Mesenteric fat pad (tissue), 1 donor: ENCODE measurements around the gene MYF5. TPM values are rescaled to one million over a fixed set of nuclear protein-coding genes. Genes with fewer than 3 reads are reported as not detected.

Experiments used
- DNase-seq: peaks from one replicate; pipeline ENCODE4 v3.0.0-alpha.2; 2020; ENCODE audit warnings: low spot score
- total RNA-seq: library from RNA; stranded (reverse); fragmentation: NEBNext Ultra II Directional; extraction: Animal tissue kit (Norgen Biotek cat#: 25700); gene quantifications from one replicate; pipeline ENCODE4 v1.2.1, GENCODE V29; 2021
- donor health status: DM: yes; HTN: yes; CAD: no.

The MYF5 gene
- total RNA-seq, 1 donor from 2014 or later = not detected

DNA sequence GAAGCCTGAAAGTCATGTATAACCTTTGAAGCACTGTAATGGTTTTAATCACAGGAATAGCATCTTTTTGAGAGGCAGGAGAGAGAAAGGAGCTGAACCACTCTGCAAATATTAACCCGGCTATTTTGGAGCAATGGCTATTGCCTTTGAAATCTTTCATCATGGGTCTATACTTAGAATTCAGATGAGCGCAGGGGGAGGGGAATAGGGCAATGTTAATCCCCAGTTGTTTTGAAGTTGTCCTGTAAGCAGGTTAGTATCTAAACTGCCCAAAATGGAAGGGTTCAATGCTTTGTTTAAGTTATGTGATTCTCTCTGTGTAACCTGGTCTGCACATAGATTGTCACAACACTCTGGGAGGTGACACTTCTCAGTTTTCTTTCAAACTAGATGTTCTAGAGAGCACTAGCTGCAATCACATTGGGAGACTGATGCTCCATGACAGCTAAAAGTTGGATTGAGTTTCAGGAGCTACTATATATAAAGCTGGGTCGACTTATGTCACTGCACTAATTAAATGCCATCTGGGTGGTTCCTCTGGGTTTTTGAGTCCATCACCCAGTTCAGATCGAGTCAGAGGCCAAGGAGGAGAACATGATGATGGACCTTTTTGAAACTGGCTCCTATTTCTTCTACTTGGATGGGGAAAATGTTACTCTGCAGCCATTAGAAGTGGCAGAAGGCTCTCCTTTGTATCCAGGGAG, 9.4 kb upstream of the MYF5 start, which contains the start of gene MYF6:
Gene MYF6, plus strand, starts transcription at position 509 of the 704 bp plus-strand sequence. Its CDS starts 86 bp downstream, at position 595.
- DNase-seq = no peak

DNA sequence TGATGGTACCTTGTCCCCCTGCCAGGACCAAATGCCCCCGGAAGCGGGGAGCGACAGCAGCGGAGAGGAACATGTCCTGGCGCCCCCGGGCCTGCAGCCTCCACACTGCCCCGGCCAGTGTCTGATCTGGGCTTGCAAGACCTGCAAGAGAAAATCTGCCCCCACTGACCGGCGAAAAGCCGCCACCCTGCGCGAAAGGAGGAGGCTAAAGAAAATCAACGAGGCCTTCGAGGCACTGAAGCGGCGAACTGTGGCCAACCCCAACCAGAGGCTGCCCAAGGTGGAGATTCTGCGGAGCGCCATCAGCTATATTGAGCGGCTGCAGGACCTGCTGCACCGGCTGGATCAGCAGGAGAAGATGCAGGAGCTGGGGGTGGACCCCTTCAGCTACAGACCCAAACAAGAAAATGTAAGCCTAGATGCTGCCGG, 8.9 kb upstream of the MYF5 start:
- no peak for DNase-seq

DNA sequence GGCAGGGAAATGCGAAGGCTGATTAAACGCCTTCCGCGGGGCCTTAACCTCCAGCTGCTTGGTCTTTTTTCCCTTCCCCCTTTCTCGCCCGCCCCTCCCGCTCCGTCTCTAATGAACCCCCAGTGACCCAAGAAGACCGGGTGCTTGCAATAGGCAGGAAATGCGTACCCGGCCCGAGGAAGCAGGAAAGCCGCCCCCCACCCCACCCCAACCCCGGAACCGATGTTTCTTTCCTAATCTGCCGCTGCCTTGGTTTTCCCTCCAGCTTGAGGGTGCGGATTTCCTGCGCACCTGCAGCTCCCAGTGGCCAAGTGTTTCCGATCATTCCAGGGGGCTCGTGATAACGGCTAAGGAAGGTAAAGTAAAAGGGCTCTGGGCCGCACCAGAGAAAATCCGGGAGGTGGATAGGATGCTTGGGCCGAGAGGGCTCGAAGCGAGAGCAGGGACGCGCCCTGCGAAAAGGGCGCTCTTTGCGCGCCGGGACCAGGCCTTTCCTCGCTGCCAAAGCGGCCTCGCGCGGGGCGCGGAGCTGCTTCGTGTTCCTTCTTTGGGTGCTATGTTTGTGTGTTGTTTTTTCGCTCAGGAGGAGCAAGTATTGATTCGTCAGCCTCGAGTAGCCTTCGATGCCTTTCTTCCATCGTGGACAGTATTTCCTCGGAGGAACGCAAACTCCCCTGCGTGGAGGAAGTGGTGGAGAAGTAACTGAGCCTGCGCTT, 8.3 kb upstream of the MYF5 start:
- no peak for DNase-seq

DNA sequence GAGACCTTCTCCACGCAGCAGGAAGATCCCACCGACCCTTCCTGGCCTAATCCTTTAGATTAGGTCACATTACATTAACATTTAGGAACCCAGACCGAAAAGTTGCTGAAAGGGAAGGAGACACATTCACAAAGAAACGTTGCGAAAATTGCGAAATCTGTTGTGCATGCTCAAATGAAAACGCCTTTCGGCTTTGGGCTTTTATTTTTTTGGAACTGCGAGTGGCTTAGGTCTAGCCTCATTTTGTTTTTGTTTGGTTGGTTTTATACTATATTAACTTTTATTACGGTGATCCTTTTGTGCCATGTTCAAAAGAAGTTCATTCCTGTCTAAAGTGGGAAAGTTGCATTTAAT, 7.8 kb upstream of the MYF5 start:
- DNase-seq = no peak

DNA sequence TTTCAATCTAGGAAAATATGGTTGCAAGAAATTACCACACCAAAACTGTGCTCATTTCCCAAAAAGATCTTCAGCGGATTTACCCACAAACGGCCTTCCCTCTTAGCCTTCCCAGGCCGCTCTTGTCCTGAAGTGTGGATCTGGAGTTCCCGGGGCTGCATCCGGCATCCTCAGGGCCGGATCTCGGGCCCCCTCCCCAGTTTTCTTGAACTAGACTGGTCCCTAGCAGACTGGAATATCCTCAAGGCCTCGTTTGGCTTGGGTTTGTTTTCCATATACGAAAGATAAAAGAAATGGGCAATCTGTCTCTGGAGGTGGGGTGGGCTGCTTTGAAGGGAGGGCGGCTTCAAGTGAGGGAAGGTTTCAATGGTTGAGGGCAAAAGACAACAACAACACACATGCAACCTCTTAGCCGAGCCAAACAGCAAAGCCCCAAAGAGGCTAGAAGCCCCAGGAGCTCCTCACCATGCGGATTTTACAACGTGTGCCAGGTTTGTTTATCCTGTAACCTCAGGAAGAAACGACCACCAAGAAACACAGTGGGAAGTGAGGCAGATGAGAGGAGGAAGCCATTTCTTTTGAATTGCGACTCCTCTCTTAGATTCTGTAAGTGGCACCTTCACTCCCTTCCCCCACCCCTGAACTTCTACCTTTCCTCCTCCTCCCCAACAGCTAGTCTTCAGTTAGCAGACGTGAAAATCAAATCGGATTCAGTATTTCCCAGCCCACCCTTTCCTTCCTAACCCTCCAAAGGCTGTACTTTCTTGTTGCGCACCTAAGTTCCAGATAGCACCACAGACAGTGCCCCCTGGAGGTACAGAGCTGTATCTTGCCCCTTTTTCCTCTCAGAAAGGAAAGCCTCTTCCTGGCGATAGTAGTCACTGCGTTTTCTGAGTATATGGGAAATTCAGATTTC, 6.6 kb upstream of the MYF5 start:
- DNase-seq = no peak

DNA sequence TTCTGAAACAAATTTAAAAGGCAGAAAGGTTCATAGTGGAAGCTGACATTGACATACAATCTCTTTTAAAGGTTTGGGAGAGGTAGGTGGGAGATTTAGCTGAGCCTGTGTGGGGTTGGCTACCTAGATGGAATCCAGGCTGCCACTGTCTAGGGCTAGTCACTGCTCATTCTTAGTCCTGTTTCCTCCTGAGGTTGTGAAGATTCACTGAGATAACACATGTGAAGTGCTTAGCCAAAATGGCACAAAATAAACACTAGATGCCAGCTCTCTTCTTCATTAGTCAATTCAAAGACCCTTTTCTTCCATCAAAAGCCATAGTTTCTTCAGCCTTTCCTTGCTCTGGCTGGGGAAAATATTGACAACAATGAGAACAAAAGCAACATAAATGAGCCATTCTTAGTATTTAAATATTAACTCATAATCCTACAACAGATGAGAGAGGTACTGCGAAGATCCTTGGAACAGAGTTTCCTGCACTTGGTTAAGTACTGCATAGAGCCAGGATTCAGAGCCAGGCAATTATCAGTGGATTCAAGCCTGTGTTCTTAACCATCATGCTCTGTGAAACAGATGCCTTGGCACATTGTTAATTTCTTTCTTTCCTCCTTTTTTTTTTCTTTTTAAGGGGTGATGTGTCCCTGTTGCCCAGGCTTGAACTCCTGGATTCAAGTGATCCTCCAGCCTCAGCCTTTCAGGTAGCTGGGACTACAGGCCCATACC, 5.8 kb upstream of the MYF5 start:
- DNase-seq = no peak

DNA sequence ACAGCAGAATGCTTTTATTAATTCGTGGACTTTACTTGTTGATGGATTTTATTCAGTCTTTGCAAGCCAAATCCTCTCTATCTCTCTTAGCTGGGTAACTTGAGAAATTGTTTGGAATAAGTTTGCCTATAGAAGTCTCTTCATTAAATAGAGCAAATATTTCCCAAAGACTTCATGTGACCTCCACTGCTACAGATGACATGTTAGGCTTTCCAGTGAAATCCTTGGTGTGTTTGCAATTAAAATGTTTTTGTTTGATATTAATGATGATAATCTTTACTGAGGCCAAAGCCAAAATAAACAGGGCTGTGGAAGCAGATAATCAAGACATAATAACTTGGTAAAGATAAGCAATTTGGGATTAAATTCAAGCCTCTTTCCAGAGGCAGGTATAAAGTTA, 4.8 kb upstream of the MYF5 start:
- no peak for DNase-seq

DNA sequence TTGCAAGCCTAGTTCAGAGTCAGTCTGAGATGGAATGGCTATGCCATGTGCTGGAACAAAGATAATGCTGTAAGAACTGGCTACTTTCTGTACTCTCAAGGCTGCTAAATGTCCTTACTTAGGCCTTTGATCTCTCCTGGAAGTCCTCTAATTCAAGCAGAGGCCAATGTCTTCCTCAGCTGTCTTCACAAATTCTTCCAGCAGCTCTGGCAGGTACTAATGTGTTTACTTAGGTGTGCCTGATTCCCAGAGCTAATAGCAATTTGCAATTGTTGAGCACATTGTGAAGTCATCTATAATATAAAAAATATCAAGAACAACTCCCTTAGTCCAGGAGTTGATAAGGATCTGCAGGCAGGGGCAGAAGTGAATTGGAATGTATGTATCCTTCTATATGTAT, 3.8 kb upstream of the MYF5 start:
- DNase-seq = no peak

DNA sequence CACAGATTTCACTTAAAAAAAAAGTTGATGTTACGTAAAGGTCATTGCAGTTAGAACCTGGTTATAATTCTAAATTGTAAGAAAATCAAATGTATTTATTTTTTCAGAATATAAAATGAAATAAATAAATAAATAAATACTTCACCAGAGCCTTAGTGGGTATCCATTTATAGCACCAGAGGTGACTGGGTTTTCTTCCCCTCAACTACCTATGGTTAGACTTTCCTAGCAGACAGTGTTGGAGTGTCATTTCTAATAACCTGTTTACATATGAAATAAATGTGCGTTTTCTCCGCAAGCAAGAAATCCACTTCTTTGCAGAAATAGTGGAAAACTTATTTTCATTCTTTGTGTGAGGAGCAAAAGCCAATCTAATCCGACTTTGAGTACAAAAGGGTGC, 3.3 kb upstream of the MYF5 start:
- no peak for DNase-seq

DNA sequence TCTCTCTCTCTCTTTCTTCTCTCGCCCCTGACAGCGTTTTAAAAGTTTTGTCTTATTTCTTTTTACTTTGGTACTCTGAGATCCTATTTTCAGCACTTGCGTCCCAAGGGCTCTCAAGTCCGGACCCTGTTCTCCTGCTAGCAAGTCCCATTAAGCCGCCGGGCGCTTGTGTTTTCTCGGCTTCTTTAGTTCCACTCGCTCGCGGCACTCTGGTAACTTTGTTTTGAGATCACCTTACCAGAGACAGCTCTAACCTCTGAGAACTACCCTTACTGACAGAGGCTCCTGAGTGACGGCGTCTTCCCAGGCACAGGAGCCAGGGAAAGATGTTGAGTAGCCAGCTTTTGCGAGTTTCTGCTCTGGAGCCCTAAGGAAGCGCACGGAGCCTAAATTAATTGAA, 2.7 kb upstream of the MYF5 start:
- DNase-seq = no peak

DNA sequence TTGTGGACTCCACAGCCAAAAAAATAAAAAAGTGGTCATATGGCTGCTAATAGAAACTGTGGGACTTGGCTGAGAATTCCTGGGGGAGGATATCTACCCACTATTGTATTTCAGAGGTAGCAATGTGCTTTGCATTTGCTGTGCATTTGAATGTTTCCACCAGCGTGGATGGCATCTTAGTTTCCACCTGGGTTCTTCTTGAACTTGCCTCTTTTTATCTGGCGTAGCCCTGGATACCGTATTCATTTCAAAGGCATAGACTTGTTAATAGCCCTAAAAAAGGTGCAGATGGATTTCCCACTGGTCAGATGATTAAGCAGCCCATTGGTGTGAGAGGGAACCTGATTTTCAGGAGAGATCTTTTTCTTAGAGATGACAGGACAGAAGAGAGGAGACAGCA, 1.9 kb upstream of the MYF5 start:
- DNase-seq = no peak

DNA sequence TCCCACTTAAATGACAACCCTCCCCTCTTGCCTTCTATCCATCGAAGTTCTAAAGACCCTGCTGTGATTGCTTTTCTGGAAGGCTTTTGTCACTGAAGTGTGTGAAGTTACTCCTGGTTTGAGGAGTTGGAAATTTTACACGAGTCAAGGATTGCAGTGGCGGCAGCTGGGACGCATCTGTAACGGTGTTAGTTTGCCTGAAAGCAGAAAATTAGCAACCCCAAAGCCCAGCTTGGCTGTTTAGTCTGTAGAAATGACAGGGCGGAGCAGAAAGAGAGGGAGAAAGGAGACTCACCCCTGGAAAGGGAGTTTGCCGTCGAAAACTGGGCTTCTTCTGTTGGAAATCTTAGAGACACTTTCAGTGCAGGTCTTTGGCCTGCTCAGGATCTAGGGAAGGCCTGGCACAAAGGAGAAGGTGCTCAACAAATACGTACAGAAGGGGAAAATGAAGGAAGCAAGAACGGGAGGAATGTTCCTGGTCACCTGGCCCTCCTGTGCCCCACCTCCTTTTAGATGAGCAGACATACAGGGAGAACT, 931 bp upstream of the MYF5 start:
- no peak for DNase-seq

DNA sequence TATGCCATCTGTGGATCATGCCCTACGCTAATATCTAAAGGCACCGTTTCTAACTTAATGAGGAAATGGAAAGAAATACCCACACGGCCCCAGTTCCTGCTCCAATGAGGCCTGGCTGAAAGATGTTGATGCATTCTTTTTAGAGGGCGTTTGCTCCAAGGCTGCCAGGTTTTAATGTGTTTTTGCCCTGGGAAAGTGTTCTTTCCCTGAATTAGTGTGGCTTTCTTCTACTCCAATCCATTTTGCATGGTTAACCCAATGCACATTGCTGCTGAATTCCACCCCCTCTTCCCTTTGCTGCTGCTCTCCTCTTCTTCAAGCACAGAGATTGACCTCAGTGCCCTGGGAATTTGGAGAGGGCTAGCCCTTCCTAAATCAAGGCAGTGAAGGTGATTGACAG, 1.1 kb downstream of the MYF5 start:
- DNase-seq = no peak

DNA sequence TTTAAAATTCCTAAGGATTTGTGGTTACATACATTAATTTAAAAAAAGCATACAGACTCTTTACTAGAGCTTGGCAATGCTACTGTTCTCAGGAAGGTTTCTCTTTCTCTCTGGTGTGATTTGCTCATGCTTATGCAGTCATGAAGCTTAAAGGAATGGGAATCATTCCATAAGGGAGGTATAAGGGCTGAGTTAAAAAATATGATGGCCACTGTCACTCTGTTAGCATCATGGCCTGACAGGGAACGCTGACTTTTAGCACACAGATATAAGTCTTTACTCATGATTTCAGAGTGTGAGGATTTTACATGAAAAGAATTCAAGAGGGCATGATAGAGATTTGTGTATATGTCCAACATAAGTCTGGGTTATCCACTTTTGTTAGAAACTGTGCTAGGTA, 3.8 kb downstream of the MYF5 start:
- no peak for DNase-seq

DNA sequence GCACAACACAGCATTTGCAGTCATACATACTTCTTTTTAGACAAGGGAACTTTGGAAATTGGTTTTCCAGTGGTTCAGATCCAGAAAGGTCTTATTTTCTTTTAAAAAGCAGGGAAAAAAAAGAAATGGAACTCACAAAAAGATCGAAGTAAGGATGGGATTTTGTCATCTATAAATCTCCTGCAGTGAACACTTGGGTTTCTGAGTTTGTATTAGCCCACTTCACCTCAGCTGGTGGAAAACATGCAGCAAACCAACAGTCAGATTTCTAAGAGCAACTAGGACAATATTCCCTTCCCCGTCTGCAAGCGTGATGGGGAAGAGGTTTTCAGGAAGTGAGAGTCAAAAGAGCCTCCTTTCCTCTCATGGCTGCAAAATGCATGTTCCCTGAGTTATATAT, 4.6 kb downstream of the MYF5 start:
- no peak for DNase-seq

DNA sequence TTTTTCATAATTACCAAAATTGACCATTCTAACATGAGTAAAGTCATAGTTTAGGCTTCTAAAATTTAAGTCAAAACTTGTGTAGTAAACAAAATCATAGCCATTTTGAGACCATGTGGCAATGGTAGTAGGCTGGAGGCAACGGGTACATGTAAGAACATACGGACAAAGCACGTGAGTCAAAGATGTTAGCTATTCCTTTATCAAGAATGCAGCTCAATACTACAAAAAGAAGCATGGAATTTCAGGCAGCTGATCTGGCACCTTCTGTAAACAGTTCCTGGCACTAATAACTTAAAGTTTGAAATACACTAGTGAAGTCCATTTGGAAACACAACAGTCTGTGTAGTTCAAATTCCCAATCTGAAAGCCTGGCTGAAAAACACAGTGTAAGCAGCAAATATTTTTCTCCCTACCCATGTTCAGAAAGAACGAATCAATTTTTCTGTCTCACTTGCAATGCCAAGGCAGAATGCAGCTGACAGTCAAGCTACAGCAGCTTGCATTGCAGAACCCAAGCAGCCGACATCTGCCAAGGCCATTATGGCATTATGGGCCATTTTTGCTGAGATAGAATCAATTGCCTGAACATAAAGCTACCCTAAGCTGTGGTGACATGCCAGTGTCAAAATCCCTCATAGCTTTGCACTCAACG, 29.3 kb downstream of the MYF5 start:
- no peak for DNase-seq

DNA sequence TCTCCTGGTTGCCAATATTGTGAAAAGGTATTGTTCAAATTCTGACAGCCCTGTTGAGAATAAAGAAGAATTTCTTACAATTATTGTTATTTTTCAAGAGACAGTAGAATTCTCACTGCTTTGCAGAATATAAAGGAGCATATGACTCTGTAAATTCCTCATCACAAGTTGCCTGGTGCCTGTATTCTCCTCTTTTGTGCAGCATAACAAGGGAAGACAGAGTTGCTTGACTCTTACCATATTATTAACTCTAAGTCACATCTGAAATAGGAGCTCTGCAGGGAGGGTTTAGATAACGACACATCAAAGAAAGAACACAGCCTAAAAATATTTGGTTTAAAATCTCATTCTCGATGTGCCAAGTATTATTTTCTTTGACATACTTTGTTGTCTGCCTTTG, 31.1 kb downstream of the MYF5 start:
- DNase-seq = no peak

DNA sequence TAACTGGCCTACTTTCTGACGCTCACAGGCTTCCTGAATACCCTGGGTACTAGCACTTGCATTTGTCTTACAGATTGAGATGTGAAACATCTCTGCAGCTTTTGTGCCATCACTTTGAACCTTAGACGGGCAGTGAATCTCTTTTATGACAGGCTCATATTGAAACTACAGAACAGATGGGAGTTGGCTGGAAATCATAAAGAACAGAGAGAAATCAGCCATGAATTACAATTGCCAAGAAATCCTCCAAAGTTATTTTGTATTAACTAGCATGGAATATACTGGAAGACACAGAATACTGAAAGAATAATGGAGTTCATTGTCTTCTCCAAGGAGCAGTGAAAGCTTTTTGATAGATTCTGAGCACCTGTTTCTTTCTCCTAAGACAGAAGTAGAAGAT, 32.7 kb downstream of the MYF5 start:
- DNase-seq = no peak

DNA sequence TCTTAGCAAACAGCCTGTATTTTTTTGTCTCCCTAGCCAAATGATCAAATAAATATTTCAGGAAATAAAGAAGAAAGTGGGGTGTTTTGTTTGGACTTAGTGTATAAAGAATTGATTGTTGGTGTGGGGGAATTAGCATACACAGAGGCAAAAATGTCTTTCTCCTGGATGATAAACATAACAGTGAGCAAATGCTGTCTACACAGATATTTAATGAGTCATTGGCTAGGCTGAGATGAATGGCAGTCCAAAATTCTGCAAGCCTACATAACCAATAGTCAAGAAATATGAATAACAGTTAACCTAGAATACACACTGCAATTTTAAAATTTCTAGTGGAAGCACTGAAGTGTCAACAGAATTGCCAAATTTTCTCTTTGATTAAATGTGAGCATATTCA, 35.8 kb downstream of the MYF5 start:
- DNase-seq = no peak

DNA sequence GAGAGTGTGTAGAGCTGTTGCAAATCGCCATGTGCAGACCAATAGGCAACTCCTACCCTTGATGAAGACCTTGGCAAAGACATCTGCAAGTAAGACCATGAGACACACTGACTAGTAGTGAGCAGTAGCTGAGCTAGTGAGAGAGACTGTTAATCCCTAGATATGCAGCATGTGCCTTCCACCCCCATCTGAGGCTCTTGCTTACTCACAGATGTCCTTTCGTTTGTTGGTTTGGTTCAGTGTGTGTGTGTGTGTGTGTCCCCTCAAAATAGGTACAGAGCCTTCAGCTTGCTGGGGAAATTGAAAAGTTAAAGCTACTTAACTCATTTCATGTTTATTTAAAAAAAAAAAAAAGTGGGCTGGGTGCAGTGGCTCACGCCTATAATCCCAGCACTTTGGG, 37.6 kb downstream of the MYF5 start:
- no peak for DNase-seq

DNA sequence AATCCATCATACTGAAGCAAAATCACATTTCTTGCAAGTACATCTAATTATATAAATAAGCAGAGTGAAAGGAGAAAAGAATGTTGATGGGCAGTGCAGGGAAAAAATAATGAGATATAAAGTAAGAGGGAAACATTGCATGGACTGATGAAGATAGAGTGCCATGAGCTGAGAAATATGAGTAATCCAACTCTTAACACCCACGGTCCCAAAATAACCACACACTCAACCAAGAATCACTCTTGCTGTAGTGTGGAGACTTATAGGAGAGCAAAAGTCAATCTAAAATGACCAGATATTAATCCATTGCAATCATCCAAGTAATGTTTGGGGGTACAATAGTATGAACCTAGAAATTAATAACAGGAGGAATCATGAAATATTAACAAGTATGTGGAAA, 40.2 kb downstream of the MYF5 start:
- DNase-seq = no peak
